Femur (tissue), 1 donor: ENCODE data around the gene TRERF1.

Source experiments
- DNase-seq: peaks from one replicate; pipeline ENCODE4 v3.0.0-alpha.2; 2017

The TRERF1 gene

DNA sequence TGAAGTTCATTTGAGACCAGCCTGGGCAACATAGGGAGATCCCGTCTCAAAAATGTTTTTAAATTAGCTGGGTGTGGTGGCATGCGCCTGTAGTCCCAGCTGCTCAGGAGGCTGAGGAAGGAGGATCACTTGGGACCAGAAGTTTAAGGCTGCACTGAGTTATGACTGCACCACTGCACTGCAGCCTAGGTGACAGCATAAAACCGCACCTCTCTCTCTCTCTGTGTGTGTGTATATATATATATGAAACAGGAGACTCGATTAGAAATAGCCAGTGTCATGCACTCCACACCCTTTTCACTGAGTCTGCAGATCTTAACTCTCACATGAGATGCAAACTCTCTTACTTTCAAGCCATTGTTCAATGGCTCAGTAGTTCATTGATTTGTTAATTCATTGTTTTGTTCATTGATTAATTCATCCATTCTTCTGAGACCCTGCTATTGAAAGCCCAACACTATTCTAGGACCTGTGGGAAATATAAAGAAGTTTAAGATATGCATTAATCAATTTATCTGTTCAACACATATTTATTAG is 181.7 kb downstream of the TRERF1 start:
- DNase-seq: no peak

DNA sequence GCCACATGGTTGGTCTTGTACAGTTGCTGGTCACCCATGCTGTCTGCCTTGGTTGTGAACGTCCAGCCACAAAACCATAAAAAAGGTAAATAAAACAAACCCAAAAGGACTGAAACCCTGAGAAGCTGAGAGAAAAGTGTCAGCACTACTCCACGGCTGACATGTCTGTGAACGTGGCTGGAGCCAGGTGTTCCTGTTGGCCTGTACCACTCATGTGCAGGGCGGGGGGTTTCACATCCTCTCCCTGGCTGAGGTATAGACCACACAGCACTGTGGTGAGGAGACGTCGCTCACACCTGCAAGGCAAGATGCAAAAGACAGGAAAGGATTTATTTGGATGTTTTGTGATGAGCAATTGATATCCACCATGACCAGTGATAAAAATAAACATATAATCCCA is 182.2 kb downstream of the TRERF1 start:
- no peak for DNase-seq

DNA sequence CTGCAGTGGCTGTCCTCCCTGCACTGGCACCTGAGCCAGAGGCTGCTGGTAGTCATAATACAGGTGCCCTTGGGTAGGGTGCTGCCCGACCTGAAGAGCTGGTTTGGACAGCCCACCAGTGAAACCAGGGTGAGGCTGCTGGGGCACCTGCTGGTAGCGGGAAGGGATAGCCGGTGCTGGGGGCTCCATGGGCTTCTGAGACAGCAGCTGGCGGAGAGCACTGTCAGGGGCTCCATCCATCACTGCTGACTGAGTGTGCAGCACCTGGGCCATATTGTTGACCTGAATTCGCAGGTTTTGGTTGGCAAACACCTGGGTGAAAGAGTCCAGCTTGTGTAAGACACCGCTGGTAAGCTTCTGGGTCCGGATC is 182.9 kb downstream of the TRERF1 start:
- DNase-seq: no peak

DNA sequence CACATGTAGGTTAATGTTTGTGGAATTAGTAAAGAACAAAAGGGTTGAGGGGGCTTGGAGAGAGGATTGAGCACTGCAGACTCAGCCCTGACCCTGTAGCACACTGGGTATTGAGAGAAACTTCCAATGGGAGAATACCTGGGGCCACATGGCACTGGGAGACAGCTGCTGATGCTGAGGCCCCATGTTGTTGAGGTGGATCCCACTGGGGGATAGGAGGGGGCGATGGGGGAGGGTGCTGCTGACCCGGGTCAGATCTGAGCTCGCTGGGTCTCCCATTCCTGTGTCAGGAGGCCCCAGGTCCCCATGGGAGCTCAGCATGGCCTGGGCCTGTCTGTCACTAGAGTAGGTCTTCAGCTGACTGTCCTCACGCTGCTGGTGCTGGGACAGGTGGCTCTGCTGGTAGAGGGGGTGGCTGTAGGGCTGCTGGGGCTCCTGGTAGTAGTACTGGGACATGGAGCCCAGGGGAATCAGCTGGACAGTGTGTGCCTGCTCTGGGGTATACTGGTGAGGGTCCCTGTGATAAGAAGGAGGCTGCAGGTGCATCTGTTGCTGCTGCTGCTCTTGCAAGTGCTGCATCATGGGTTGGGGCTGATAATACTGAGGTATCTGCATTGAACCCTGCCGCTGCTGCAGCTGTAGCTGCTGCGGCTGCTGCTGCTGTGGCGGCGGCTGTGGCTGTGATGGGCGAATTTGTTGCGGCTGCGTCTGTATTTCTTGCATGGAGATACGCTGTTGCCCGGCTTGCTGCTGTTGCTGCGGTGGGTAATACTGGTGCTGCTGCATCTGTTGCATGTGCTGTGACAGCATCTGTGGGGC is 183.5 kb downstream of the TRERF1 start:
- DNase-seq: no peak

DNA sequence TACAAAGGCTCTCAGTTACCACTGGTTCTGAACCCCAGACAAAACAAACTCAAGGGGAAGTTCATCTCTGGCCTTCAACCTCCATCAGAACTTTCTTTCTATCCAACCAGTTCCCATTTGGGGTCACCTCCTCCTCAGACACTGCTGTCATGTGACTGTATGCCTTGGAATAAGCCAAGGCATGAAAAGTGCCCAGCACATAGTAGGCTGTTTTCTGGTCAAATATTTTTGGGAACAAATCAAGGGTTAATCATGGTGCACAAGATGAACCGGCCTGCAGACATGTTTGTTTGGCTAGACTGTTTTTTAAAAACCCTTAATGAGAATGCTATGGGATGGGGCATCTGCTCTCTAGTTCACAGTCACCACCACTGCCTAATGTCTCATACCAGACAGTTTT is 185.2 kb downstream of the TRERF1 start:
- no peak for DNase-seq

DNA sequence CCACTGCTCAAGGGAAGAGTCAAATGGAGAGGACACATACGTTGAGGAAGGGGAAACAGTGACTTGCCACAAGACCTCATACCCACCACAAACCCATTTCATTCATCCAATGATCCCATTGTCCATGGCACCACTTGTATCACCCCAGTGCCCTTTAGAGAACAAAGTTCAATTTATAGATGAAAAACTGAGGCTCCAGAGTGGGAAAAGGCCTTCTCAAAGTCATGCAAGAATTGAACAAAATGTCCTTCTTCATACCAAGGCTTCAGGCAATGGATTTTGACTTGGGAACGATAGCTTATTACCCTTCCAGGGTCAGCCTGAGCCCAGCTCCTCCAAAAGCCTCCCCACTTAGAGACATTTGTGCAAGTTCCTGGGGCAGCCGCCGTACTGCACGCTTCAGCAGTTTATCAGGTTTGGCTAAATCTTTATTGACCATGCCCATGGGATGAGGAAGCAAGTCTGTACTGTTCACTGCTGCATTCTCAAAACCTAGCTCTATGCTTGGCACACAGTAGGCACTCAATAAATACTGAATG is 186.8 kb downstream of the TRERF1 start:
- no peak for DNase-seq

DNA sequence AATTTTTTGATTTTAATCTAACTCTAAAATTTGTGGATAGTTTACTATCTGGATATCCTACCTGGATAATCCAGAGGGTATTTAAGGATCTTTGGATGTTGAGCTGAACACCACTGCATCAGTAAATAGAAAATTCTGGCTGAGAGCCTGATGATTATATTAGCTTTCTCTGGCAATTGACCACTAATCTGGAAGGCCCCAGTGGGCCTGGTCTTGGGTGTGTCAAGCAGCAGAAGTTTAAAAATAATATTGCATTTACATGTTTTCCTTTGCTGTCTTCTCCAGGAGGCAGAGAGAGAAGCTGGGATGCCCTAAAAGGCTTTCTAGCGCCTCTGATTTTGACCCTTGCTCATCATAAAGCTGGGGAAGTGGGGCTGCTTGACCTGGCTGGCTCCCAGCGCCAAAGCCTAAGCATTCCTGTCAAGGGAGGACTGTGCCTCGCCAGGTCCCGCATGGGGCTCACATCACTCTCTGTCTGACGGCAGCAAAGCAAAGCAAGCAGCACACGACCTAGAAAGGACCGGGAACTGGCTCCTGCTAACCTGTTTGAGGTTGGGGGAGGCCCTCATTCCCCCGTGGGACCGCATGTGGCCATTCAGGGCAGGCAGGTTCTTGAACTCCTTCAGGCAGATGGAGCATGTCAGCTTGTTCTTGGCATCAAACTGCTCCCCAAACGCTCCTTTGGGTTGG is 187.4 kb downstream of the TRERF1 start:
- no peak for DNase-seq

DNA sequence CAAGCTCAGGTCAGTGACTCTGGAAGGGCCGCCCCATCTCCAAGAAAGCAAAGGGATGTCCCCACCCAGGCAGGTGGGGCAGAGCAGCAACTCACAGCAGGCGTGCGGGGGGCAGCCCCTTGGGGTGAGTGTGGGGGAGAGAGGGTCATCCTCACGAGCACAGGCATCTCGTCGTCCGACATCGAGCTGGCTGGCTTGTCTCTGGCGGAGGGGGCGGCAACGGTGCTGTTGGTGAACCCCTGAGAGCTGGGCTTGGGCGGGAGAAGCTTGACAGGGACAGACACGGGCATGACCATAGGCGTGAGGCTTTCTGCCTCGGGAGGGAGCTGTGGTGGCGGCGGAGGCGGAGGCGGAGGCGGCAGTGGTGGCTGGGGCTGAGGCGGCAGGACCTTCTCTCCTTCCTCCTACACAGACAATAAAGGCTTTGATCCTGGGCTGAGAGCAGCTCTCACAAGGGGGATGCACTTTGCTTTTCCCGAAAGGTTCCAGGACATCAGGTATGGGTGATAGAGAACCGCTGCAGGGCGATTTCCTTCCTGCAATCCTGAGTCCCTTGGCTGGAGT is 188.5 kb downstream of the TRERF1 start:
- no peak for DNase-seq

DNA sequence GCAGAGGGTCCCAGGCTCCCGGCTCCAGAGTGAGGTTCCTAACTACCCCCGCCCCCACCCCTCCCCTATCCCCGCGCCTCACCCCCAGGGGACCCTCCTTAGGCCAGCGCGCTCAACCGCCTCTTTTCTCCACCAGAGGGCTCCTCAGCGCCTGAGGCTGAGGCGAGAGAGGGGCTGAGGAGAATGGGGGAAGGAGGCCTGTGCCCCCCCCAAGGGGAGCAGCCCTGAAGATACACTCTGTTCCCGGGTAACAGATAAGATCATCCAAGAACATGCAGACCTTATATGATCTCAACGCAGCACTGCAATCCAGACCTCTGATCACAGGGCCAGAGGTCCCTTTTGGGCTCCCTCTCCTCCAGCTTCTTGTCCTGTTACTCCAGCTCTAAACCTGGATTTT is 190.8 kb downstream of the TRERF1 start:
- DNase-seq: no peak

DNA sequence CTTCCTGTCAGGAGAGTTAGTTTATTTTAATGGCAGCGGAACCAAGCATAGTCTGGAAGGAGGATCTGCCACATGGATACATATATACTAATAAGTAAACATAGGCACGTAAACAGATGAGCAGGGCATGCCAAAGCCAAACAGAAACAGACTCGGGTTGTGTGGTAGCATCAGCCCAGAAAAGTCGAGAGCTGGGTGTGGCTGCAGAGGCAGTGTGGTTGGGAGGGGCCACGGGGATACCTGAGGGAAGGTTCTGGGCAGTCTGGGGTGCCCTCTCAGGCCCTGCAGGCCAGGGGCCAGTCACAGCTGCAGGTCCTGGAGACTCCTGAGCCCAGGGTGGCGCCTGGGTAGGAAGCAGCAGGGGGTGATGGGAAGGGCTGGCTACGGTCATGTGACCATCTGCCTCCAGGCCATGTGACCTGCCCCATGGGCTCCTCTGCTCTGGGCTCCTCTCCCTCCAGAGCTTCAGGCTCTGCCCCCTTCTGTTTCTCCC is 191.3 kb downstream of the TRERF1 start:
- DNase-seq: no peak

DNA sequence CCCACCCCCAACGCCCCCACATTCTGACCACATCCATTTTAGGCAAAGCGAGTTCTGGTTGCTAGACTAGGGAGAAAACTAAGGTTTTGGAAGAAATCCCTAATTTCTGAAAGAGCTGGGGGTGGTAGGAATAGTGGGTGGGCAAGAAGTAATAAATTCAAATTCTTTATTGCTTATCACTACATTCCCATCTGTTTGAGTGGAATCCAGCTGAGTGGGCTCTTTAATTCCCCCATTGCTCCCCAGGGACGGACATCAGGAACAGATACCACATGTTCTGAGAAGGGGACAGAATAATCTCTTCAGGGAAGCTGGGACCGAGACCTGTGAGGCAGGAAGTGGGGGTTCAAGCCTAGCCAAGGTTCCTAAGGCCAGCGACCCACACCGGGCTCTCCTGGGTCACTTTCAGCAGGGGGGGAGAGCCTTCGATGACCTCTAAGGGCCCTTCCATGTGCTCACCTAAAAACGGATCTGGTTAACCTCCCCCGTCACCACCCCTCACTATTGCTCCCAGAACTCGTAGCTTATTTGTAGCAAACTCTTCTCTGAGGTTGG is 191.8 kb downstream of the TRERF1 start:
- no peak for DNase-seq

DNA sequence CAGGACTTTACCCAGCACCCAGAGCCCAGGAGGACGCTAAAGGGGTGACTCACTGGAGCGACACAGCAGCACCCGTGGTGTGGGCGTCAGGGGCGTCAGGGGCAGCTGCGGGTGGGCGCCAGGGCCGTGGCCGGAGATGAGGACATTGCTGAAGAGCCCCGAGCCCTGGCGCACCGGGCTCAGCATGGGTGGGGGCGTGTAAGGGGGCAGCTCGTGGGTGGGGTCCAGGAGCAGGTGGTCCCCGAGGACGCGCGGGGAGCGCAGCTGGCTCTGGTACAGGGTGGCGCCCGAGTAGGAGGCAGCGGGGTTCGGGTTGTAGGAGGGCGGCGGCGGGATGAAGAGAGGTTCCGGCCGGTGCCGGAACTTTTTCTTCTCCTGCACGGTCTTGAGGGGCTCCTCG is 192.4 kb downstream of the TRERF1 start:
- DNase-seq: no peak

DNA sequence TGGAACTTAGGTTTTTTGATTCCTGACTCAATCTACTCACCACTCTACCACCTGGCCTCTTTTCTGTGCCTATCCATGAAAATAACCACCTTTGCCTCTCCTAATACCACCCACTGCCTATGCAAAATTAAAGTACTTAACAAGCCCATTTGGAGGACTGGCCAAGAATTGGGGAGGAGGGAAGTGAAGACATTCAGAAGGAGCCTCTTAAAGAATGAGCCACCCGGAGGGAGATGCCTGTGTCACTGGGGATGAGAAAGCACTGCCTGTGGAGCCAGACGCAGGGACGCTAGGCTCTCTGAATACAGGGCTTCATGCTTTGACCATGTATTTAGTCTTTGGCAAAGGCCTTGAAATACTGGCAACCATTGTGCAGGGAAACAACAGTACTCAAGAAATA is 194.1 kb downstream of the TRERF1 start:
- DNase-seq: no peak

DNA sequence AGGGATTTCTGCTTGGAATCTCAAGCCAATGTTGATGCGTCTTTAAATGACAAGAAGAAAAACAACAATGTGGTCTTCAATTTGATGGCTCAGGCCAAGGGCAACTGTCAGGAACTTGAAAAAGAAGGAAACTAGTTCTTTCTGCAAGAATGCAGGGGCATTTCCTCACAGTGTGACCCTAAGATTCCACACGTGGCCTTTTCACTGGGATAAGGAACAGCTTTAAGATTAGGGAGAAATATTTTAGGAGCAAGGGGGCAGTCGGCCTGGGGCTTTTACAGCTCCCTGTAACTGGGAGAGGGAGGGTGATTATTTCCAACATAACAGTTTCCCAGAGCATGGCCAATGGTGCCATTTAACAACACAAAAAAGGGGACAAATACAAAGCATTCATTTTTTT is 194.7 kb downstream of the TRERF1 start:
- DNase-seq: no peak

DNA sequence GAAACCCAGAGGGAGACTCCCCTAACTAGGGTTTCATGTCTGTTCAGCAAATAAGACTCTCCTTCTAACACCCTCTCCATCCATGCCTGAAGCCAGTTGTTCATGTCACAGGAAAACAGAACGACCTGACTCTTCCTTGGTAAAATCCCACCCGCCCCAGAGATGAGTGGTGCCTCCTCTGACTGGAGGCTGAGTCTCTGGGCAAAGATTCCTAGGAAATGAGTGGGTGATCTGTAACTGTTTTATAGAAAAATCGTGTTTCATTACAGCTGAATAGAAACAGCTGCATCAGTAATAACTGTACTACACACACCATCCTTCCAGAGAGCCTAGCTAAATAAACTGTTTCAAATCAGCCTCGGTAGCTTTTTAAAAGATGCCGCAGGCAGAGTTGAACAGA is 196.7 kb downstream of the TRERF1 start:
- DNase-seq: no peak

DNA sequence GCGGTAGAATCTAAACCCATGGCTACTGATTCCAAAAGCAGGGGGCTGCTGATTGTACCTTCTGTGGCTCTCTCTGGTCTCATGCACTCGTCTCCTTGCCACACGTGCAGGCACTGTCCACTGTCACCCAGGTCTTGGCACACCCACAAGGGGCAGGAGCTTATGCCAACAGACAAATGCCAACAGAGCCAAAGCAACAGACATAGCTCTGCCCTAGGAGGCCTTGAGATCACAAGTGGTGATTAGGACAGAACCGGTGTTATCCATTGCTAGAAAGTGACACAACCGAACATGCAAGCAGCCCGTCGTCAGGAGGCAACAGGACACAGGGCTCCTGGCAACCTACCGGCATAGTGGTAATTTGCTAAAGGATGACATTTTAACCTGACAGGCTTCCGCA is 197.2 kb downstream of the TRERF1 start:
- DNase-seq: no peak

DNA sequence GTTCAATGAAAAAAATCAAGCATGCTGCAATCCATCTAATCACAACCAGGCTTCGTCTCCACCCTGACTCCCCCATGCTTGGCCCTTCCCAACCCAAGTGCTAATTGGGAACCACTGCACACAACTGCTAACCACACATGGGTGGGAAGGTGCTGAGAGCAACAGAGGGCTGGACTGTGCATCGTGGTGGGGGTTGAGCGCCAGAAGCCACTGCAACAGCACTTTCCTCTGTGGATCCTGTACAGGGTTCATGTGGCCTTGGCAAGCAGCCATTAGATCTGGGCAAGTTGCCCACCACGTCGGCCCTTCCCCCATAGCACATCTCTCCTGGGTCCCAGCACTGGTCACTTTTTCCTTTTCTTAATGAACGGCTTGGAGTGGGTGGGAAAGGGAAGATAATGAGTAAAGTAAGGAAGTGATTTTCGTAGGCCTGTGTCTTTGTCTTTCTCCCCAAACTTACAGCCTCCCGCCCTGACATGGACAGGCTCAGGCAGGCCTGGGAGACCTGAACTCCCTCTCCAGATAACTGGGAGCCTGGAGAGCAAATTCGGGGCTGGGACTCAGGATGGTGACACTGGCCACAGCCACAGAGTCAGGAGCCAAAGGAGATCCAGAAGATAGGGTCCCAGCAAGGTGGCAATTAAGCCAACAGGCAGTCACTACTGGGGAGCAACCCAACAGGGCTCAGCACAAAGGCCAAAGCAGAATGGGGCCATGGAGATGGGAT is 199.7 kb downstream of the TRERF1 start:
- DNase-seq: peak; percentile 82

DNA sequence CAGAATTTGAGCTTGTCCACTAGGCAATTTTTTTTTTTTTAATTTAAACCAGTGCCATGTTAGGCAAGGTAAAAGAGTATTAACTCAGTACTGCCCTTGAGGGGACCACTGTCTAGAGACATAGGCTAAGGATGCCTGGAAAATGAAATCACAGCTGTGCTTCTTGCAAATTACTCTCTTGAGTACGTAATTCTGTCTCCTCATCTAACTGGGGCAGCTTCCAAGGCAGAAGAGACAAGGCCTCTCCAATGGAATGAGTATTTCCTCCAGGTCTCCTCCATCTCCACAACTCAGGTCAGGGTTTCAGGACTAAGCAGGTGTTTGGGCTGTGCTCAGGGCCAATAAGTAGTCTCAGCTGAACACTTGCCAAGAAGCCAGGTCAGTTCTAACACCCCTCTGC is 200.2 kb downstream of the TRERF1 start:
- DNase-seq: no peak

DNA sequence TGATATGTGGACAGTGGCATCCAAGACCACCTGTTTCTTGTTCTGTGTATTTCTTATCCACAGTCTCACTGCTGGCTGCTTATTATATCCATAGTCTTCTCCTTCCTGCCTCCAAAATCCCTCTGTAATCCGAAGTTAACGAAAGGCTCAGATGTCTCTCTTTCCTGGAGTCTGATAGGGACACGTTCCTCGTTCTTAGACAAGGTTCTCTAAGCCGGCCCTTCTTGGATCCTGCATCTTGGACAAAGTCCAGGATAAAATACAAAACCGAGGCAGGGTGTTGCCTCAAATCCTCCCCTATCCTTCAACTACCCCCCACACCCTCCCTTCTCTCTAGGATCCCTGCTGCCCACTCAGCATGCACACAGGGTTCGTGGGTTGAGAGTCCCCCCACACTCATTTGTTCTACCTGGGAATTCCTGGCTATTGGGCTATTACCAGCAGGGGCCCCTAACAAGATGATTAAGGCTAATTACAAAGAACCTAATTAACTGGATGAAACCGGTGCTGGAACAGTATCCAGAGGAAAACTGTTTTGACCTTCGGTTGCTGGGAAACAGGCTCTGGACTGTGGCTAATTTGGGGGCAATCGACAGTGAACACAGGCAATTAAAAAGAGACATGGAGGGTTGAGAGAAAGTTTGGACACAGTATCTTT is 201.3 kb downstream of the TRERF1 start:
- no peak for DNase-seq

DNA sequence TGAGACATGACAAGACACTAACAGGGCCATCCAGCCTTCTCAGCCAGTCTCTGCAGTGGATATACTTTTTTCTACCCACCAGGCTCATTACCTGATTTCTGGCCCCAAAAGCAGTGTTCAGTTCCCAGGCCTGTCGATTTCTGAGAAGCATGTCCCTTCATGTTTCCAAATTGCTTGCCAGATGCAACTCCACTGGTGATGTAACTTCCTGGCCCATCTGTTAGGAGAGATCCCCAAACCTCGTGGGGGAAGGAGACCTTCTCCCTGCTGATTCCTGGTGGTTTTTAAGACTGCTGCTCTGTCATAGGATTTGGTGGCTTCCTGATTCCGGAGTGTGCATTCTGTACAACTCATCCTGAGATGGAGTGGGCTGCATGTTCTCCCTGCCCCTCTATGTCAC is 202.4 kb downstream of the TRERF1 start:
- no peak for DNase-seq

DNA sequence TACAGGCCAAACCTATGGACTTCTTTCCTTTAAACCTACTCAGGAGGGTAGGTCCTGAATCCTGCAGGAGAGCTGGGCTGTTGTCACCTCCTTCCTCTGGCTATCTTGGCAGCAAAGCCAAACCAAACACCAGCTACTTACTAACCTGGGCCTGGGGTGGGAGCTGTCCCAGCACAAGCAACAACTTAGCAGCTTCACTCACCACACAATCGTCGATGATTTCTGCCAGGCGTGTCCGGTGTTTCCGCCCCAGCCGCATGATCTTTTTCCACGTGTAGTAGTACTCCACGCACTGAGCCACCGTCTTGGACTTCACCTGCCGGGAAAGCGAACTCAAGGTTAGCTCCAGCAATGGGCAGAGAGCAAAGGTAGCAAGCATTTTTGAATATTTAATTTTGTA is 208.7 kb downstream of the TRERF1 start:
- no peak for DNase-seq

DNA sequence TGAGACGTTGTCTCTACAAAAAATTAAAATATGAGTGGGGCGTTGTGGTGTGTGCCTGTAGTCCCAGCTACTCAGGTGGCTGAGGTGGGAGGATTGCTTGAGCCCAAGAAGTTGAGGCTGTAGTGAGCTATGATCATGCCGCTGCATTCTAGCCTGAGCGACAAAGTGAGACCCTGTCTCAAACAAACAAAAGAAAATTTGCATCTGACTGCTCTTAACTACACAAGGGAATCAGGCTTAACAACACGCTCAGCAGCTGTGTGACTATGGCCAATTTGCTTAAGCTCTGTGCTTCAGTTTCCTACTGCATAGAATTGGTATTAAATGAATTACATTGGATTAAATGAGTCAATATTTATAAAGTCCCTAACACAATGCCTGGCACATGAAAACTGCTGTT is 209.8 kb downstream of the TRERF1 start:
- DNase-seq: no peak
